Adipose tissue (tissue), 3 donors: Measurements from ENCODE around the gene DNMT3B. TPM values are rescaled to one million over a fixed set of nuclear protein-coding genes. Genes with fewer than 3 reads are reported as not detected.
"Not testable (repeated sequence)": the region's sequence is repeated elsewhere in the genome, so short reads cannot be mapped to it uniquely, and the experiment has no call there.

Source experiments
- H3K27ac ChIP-seq: one replicate; pipeline ENCODE4 v1.5.1; 2013; ENCODE audit warnings: low read depth, low read length
- WGBS, 3 donors: extraction: QIAGEN DNeasy Blood & Tissue Kit; methylation state at CpG; one replicate each; pipeline ENCODE4 v1.1.7; 2013; 5-methylcytosine and 5-hydroxymethylcytosine counted together
- polyA plus RNA-seq, 3 donors: library from polyadenylated mRNA; stranded (reverse); fragments of 200-250 nt; gene quantifications; one replicate each; pipeline ENCODE4 v1.2.3, GENCODE V29; 2013
- donor health status: healthy with polysubstance abuse.
- donor health status: Bipolar disorder and iron deficiency.
- donor health status: healthy.

DNMT3B gene
- 1 to 10 TPM in 1 of 3 donors, under 1 TPM in 2; 0.42 to 1.8 (median 0.56) TPM for polyA plus RNA-seq

DNA sequence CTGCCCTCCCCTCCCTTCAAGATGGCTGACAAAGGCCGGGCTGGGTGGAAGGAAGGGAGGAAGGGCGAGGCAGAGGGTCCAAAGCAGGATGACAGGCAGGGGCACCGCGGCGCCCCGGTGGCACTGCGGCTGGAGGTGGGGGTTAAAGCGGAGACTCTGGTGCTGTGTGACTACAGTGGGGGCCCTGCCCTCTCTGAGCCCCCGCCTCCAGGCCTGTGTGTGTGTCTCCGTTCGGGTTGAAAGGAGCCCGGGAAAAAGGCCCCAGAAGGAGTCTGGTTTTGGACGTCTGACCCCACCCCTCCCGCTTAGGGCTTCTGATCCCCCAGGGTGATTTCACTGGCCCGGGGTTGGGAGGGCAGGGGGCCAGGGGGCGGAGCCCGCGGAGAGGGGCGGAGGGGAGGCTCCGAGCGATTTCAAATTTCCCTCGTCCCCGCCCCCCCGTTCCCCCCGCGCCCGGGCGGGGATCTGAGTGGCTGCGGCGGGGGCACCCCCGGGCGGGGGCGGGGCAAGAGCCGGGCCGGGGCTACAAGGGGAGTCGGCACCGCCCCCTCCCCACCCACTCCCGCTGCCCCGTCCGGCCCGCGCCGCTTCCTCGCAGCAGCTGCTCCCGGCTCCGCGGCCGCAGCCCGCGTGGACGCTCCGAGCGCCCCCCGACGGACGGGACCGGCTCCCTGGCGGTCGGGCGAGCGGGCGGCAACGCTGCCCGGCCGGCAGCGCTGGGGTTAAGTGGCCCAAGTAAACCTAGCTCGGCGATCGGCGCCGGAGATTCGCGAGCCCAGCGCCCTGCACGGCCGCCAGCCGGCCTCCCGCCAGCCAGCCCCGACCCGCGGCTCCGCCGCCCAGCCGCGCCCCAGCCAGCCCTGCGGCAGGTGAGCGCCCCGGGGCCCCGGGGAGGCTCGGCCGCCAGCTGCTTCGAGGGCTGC lies at the start of gene DNMT3B:
DNMT3B (plus strand) TSS at position 555 of the 923 bp plus-strand sequence. CDS start 17,939 bp downstream, outside the sequence.
- no peak within 1 kb of the TSS for H3K27ac ChIP-seq
- WGBS, 3 donors, result 0 to 1% (median 1%) methylated on average over 54 to 91 of the region's 92 CpGs

DNA sequence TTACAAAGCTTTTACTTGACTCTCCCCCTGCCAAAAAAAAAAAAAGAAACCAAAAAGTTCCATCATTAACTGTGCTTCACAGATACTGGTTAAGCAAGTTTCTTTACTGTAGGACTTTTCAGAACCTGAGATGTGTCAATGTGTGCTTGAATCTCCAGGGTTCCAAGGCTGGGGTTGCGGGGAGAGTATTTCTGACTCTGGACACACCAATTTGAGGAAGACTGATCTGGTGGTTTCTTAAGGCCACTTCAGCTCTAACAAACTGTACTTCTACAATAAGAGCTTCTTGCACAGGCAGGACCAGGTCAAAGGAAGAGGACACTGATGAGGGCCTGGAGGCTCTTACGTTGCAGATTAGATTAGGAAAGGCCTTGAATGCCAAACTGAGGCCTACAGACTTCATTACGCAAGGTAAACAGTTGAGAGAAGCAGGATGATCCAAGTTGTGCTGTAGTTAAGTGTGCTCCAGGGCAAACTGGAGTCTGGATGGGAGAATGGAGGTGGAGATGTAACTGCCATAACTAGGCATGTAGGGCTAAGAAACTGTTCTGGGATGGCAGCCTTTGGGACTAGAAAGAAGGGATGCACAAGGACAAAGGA lies 43.3 kb upstream of the DNMT3B start:
- 63 to 73% (median 70%) methylated on average over 3 of the region's 3 CpGs for WGBS, 3 donors
- no peak overlapping the region for H3K27ac ChIP-seq

DNA sequence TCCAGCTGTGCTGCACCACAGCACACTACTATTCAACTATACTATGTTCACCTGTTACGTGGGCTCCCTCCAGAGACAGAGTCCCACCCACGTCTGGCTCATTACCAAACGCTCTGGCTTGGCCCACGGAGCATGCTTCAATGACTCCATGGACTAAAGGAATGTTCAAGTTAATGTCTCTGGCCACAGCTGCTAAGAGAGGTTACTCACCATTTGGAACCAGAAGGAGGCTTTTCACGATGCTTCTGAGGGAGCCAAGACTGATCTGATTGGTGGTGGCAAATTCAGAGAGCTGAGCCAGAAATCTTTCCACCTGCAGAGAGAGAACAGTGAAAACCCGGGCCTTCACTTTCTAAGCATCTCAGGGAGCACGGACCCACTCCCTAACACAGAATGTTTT lies 34.5 kb upstream of the DNMT3B start:
- H3K27ac ChIP-seq, result no peak overlapping the region

DNA sequence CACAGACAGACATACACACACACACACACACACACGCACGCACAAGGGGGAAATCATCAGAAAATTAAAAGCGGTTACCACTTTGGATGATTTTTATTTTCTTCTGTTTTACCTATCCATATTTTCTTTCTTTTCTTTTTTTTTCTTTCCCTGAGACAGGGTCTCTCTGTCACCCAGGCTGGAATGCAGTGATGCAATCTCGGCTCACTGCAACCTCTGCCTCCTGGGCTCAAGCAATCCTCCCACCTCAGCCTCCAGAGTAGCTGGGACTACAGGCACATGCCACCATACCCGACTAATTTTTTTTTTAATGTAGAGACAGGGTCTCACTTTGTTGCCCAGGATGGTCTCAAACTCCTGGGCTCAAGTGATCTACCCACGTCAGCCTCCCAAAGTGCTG lies 33.8 kb upstream of the DNMT3B start:
- WGBS, 3 donors, result 92 to 98% (median 95%) methylated on average over 6 of the region's 6 CpGs
- H3K27ac ChIP-seq, result not testable (repeated sequence)

More for the DNA sequence above, 34.5 kb upstream of the DNMT3B start:
- 57 to 61% (median 59%) methylated on average over 7 of the region's 7 CpGs for WGBS, 3 donors

DNA sequence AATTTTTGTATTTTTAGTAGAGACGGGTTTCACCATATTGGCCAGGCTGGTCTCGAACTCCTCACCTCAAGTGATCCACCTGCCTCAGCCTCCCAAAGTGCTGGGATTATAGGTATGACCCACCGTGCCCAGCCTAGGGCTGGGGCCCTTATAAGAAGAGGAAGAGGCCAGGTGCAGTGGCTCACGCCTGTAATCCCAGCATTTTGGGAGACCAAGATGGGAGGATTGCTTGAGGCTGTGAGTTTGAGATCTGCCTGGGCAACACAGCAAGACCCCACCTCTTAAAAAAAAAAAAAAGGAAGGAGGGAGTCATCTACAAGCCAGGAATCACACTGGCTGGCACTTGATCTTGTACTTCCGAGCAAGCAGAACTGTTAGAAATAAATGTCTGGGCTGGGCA lies 32.9 kb upstream of the DNMT3B start:
- whole genome bisulfite sequencing, 3 donors, result 92 to 97% (median 95%) methylated on average over 5 of the region's 5 CpGs
- not testable (repeated sequence) for H3K27ac ChIP-seq

DNA sequence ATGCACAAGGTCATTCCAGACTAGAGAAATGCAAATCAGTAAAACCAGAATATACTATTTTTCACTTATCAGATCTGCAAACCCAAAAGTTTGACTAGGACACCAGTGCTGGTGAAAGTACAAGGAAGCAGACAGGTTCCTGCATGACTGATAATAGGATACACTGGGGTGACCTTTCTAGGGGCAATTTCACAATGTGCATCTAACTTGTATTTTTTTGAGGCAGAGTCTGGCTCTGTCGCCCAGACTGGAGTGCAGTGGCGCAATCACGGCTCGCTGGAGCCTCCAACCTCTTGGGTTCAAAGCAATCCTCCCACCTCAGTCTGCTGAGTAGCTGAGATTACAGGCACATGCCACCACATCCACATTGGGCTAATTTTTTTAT lies 30.3 kb upstream of the DNMT3B start:
- 50 to 71% (median 60%) methylated on average over 4 of the region's 4 CpGs for WGBS, 3 donors
- H3K27ac ChIP-seq, result no peak overlapping the region

DNA sequence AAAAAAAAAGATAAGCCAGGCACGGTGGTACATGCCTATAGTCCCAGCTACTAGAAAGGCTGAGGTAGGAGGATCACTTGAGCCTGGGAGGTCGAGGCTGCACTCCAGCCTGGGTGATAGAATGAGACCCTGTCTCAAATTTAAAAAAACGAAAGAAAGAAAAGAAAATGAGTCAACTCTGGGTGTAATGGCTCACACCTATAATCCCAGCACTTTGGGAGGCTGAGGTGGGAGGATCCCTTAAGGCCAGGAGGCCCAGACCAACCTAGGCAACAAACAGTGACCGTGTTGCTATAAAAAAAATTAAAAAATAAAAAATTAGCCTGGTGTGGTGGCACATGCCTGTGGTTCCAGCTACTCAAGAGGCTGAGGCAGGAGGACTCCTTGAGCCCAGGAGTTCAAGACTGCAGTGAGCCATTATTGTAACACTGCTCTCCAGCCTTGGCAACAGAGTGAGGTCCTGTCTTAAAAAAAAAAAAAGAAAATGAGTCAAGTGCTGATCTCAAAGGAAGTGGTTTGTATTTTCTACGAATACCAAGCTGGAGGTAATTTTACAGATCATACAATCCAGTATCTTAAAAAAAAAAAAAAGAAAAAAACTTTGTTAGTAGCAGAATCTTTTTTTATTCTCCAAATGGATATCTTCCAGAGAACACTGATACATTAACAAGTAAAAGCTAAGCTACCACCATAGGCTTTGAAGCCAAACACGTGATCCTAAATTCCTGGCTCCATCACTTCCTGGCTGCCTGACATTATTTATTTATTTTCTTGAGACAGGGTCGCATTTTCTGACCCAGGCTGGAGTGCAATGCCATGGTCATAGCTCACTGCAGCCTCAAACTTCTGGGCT lies 24.6 kb upstream of the DNMT3B start:
- 59 to 70% (median 62%) methylated on average over 7 of the region's 7 CpGs for WGBS, 3 donors
- H3K27ac ChIP-seq, result no peak overlapping the region

DNA sequence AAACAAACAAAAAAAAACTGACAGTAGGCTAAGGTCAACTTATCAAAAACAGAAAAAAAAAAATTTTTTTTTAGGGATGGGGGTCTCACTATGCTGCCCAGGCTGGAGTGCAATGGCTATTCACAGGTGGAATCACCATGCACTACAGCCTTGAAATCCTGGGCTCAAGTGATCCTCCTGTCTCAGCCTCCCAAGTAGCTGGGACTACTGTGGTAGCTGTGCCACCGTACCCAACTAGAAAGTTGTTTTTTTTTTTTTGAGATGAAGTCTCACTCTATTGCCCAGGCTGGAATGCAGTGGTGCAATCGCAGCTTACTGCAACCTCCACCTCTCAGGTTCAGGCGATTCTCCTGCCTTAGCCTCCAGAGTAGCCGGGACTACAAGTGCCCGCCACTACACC lies 21.0 kb upstream of the DNMT3B start:
- H3K27ac ChIP-seq, result no peak overlapping the region
- WGBS, 3 donors, result 90 to 93% (median 90%) methylated on average over 4 to 5 of the region's 5 CpGs

DNA sequence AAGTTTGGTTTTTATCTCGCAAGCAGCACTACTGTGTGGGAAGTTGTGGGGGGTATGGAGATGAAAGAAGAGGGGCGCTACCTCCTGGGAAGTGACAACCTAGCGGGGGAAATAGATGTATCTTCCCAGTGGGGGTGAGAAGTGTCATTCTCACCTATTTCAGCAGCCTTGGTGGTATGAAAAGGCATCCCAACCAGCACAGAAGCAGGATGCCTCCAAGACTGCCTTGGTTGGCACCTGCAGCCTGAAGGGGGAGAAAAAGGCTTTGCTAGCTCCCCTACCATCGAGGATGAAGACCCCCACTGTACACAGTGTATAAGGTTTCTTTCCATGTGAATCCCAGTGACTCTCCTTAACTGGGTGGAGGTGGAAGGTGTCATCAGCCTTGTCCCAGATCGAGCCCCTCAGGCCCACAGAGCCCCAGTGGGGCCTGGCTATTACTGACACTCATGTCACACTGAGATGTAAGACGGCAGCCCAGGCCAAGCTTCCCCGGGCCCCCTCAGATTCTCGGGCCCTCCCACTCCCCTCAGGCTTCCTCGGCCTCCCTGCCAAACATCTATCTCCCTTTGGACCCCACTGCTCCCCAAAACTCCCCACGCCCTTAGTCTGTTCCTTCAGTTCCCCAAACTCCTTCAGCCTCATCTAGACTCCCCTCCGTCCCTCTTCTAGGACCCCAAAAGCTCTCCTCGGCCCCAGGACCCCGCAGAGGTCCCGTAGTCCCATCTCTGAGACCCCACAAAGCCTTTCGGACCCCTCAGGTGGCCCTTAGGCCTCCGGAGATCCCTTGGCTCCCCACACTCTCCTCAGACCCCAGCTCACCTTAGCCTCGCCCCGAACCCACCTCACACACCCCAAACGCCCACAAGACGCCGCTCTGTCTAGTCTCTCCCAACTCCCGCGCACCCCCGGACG lies 19.6 kb upstream of the DNMT3B start:
- WGBS, 3 donors, result 8 to 13% (median 9%) methylated on average over 25 of the region's 25 CpGs
- H3K27ac ChIP-seq, result peak overlapping the region; percentile 2

DNA sequence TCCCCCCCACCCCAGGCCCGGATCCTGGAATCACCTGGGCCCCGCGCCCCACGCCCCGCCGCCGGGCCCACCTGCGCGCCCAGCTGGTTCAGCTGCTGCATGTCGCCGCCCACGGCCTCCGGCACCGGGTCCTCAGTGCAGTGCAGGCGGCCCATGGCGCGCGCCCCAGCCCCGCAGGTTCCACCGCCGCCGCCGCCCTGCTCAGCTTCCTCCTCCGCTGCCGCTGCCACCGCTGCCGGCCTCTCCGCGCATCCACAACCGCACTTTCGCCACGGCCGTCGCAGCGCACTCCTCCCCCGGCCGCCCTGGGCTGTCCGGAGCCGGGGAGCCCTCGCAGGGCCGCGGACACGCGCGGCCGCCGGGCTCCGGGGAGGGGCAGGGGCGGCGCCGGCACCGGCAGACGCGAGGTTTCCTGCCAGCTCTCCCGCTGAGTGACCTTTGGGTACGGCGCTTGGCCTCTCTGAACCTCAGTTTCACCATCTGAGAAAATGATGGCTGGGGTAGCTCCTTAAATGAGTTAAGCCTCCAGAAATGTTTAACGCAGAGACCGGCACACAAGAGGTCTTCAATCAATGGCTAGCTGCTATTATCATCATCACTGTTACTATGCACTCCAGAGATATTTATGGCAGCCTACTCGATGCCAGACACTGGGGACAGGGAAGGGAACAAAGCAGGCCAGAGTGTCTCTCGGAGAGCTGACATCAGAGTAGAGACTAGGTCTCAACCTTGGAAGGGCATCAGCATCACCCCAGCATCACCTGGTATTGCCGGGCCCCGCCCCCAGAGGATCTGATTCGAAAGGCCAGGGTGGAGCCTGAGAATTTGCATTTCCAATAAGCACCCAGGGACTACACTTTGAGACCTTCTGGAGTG lies 18.7 kb upstream of the DNMT3B start, which contains the start of gene COMMD7:
COMMD7 (minus strand) TSS at position 231 of the 876 bp plus-strand sequence; CDS start at position 155, 76 bp downstream.
- peak within 1 kb of the TSS; percentile 2 for H3K27ac ChIP-seq
- 2% methylated on average over 49 to 63 of the region's 64 CpGs for WGBS, 3 donors

DNA sequence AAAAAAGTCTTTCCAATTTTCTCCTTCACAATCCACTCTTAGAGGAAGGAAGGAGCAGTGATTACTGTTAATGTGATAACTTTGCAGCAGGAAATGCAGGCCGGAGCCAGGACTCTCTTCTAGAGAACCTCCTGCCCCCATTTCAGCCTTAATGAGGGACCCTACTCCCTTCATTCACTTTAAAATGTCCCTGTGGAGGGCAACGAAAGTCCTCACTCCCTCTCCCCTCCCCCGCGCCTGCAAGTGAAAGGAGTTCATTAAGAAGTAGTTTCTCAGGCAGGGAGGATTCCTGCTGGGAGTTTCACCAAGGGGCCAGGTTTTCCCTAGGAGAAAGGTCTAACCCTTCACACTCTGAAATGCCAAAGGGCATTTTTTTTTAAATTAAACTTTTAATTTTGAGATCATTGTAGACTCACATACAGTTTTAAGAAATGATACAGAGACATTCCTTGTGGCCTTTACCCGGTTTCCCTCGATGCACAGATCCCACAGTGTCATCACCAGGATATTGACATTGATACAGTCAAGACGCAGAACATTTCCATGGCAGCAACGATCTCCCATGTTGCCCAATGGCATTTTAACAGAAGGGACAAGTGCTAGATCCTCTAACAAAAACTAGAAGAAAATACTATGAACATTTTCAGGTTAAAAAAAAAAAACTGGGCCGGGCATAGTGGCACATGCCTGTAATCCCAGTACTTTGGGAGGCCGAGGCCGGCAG lies 12.1 kb upstream of the DNMT3B start:
- no peak overlapping the region for H3K27ac ChIP-seq
- 69 to 82% (median 72%) methylated on average over 11 of the region's 11 CpGs for WGBS, 3 donors

DNA sequence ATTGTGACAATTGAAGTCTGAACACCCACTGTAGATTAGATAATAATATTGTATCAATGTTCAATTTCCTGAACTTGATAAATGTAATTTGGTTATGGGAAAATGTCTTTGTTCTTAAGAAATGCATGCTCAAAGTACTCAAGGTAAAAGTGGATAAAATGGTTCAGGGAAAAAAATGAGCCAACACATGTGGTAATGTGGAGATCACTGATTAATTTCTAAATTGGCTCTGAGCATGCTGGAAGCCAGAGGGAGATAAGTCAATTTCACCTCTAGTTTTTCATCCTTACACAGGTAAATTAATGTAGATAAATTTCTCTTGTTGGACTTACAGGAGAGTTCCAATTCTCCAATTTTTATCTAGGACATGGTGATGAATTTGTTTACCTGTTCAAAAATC lies 10.9 kb upstream of the DNMT3B start:
- no peak overlapping the region for H3K27ac ChIP-seq

DNA sequence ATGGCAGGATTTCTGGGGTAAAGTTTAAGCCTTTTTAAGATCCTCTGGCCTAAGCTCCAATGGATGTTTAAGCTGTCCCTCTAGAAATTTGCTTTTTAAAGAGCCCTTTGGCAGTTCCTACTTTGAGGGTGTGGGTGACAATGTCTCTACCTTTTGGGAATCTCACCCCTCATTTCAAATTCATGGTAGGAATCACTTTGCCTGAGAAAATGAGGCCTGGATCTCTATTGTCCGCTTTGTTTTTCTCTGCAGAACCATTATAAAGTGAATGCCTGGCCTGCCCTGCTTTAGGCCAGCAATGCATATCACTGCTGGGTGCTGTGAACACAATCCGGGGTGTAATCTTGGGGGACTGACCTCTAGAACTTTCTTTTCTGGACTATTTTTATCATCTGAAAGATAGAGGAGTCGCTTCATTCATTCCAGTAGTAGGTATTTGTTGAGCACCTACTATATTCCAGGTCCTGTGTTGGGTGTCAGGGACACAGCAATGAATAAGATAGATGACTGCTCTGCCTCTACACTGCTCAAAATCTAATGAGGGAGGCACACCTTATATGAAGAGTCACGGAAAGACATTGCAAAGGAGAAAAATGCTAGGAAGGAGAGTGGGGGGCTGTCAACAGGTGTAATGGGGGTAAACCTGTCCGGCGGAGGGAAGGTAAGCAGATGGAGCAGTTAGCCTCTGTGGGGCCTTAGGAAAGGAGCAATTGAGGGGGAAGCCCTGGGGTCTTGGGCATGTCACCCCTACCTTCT lies 10.3 kb upstream of the DNMT3B start:
- whole genome bisulfite sequencing, 3 donors, result 90 to 93% (median 93%) methylated on average over 6 of the region's 6 CpGs
- no peak overlapping the region for H3K27ac ChIP-seq

DNA sequence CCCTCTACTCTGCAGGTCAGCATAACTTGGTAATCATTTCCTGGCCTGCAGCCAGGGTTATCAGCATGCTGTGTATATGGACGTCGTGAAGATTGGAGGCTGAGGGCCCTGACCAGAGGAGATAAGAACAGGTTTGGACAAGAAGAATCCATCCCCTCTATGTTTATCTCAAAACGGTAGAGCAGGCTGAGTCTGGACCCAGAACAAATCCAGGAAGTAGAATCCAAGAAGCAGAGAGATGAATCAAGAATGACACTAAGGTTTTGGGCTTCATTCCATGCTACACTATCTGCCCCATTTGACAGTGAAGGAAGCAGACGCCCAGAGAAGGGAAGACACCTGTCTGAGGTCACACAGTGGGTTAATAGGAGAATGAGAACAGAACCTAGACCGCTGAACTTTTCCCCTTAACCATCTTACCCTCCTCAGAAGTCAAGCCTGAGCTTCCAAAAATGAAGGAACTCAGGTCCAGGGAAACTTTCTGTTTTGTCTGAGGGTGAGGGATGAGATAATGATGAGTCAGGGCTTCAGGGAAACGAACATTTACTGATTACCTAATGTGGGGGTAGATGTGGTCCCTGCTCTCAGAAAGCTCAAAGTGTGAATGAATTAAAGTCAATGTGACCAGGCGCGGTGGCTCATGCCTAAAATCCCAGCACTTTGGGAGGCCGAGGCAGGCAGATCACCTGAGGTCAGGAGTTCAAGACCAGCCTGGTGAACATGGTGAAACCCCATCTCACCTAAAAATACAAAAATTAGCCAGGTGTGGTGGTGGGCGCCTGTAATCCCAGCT lies 9.5 kb upstream of the DNMT3B start:
- 56 to 59% (median 57%) methylated on average over 10 of the region's 10 CpGs for WGBS, 3 donors
- H3K27ac ChIP-seq, result no peak overlapping the region

DNA sequence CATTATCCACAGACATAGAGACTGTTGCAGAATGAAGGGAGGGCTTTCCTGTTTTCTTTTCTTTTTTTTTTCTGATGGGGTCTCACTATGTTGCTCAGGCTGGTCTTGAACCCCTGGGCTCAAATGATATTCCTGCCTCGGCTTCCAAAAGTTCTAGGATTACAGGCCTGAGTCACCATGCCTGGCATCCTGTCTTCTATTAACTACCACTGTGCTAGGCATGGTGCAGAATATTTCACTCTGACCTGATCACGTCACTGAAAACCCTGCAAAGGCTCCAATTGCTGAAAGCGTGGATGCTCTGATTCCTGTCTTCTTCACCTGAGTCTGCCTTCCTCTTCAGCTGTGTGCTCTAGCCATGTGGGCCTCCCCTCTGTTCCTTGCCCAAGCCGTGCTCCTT lies 8.5 kb upstream of the DNMT3B start:
- H3K27ac ChIP-seq, result no peak overlapping the region
- WGBS, 3 donors, result 84 to 89% (median 85%) methylated on average over 4 of the region's 4 CpGs
